ENCODE measurements around the gene PRKN.

Gene PRKN

GRCh38 chr6:162618448-162619002 lies 109.0 kb downstream of the PRKN start:
- no peak for DNase-seq (ENCODE audit: low read depth, low spot score)

- DNase-seq (ENCODE audit: low read depth, low spot score), result no peak
These were observed 112.4 kb downstream of the PRKN start for GRCh38 chr6:162615016-162615705.

DNA sequence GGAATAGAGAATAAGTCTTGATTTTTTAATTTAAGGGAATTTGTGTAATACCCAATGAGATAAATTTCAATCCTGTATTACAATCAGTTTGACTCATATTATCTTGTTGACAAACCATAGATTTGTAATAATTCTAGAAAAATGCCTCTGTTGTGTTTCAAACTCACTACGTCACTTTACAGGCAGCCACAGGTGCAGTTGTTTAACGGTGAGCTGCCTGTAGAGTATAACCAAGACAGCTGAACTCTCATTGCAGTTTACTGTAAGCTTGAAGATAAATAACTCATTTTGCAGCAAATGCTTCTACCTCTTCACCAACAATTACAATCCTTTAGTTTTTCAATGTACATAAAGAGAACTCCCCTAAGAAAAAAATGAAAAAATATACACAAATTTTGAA lies 114.3 kb downstream of the PRKN start:
- DNase-seq (ENCODE audit: low read depth, low spot score), result no peak

GRCh38 chr6:162612613-162613012 lies 115.0 kb downstream of the PRKN start:
- no peak for DNase-seq (ENCODE audit: low read depth, low spot score)

GRCh38 chr6:162610351-162610750 lies 117.2 kb downstream of the PRKN start:
- no peak for DNase-seq (ENCODE audit: low read depth, low spot score)

DNA sequence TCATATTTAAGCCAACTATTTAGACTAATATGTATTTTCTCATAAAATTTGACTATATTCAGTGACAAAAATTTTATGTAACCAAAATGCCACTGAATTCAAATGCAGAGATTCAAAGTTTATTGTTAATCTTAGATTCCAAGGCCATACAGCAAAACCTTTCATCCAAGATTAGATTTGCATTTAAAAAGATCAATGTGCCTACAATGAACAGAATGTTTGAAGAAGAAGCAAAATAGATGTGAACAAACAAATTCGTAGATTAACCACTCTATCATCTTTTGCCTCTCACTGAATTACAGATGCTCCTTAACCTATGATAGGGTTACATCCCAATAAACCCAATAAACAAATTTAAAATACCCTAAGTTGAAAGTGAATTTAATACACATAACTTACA lies 121.7 kb downstream of the PRKN start:
- no peak for DNase-seq (ENCODE audit: low read depth, low spot score)

DNA sequence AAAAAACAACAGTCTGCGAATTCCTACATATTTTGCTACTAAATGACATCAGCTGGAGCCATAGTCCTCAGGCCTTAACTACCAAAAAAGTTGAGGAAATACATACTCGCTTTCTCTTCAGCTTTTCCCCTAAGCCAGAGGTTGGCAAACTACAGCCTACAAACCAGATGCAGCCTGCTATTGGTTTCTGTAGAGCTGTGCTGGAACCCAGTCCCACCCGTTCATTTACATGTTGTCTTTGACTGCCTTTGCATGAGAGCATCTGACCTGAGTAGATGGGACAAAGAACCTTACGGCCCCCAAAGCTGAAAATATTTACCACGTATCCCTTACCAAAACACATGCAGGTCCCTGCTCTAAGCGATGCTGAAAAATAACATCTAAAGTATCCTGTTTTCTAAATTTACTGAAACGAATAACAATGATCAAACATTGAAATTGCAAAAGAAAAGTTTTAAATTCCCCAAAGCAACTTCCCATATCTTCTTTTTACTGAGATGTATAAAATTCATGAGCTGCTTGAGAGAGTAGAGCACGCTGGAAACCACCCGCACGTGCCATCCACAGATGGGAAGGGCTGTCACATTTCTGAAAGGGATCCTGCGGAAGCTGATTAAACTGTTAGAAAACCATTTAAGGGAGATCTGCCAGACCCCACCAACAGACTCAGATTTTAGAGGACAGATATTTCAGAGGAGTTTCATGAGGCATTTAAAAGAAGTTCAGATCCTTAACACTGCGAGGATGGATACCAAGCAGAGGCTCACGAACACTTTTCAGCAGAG lies 124.1 kb downstream of the PRKN start:
- DNase-seq (ENCODE audit: low read depth, low spot score), result no peak

DNA sequence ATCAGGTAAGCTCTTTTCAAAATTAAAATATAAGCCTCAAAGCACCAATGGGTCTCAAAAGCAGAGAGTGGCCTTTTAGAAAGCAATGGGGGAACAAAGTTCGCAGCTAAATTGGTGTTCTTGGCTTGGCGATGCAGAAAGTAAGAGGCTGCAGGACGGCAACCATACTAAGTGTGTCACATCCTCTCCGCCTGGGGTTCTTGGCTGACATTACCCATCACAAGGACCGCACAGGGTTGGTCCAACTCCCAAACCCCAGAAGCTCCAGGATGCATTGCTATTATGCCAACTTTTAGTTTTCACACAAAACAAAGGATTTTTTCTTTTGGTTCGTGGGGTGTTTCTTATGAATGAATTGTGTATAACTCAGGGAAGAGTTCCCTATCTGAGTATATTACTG lies 124.8 kb downstream of the PRKN start:
- DNase-seq (ENCODE audit: low read depth, low spot score), result no peak

- no peak for DNase-seq (ENCODE audit: low read depth, low spot score)
These were observed 130.9 kb downstream of the PRKN start for GRCh38 chr6:162596676-162597075.

DNA sequence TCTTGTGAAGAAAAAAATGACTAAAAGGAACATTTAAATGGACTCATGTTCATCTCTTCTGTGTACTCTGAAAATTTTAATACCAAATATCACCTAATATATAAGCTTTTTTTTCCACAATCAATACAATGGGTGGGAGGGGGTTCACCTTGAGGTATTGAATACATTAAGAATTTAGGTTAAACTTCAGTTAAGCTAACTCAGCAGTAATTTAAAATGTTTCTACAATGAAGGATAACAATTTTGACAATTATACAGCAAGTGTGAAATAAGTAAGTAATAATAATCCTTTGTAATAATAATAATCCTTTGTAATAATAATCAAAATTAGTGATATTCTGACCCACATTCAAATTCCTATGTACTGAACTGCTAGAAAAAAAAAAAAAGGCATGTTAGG lies 136.0 kb downstream of the PRKN start:
- no peak for DNase-seq (ENCODE audit: low read depth, low spot score)

DNA sequence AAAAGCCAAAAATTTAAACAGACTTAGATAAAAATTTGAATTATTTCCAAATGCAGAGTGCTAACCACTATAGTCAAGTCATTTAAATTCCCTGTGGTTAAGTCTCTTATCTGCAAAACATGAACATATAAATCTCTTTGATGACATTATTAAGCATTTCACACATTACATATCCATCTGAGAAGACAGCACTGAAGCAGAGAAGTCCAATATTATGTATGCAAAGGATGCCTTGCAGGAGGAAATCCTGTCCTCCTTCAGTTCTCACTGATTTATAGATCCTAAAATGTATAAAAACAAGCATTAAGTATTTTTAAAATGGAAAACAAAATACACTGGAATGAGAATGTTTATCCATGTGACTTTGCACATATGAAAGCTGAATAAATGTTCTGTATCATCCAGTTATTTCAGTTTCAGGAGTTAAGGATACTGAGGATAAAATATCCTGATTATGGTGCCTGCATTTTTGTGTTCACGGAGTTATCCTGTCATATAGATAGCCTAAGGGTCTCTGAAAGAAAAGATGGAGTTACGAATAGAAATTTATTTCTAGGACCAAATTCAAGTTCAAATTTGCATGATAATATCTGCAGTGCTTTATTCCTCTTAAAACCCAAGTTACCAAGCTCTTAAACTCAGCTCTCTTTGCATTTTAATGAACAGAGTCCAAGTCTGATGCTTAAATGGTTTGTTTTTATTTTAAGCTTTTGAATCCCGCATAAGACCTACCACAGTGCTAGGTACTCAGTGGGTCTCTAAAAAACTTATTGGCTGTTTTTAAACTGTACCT lies 145.4 kb downstream of the PRKN start:
- DNase-seq (ENCODE audit: low read depth, low spot score), result no peak

DNA sequence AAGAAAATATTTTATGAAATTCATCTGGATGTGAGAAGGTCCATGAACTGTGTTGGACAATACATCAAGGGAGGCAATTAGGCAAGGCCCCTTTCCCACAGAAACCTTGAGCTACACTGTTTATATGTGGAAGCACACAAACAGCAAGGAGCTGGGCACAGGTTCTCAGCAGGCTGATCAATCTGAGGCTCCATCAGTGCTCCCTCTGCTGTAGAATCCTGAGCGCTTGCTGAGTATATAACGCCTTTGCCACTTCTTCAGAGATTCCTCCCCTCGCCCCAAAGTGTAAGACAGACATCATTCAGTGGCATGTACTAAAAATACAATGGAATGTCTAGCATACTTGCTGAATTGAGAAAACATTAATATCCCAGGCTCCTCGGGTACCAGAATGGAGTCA lies 146.9 kb downstream of the PRKN start:
- DNase-seq (ENCODE audit: low read depth, low spot score), result no peak

DNA sequence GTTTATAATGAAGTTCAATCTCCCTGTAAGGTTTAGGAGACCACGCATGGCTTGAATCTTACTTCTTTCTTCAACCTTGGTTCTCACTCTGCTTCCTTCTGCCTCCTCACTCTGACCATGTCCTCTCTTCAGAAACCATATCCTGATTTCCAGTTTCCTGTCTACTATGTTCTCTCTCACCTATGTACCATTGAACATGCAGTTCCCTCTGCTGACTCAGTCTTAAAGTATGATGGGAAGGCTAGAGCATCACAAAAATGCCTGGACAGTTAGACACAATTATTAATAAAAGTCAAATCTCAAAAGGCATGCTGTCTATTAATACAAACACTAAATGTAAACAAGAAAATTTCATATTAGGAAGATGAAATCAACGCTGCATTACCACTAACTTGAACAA lies 151.6 kb downstream of the PRKN start:
- no peak for DNase-seq (ENCODE audit: low read depth, low spot score)

DNA sequence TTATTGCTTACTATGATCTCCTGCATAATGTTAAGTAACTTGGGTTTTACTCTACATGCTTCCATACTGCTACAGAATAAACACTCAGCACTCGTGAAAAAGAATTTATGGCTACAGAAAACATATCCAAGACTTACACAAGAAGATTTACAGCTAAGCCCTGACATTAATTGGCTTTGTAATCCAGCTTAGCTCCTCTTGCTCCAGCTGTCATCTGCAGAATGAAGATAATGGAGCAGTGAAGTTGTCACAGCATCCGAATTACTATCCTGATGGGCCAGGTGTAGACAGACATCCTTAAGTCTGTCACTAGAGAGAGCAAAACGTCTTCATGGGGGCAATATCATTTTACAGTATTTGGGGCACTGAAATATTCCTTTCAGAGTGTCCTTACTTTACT lies 155.3 kb downstream of the PRKN start:
- DNase-seq (ENCODE audit: low read depth, low spot score), result no peak

- no peak for DNase-seq (ENCODE audit: low read depth, low spot score)
These were observed 159.3 kb downstream of the PRKN start for GRCh38 chr6:162568266-162568665.

- DNase-seq (ENCODE audit: low read depth, low spot score), result no peak
These were observed 165.5 kb downstream of the PRKN start for GRCh38 chr6:162562041-162562440.

DNA sequence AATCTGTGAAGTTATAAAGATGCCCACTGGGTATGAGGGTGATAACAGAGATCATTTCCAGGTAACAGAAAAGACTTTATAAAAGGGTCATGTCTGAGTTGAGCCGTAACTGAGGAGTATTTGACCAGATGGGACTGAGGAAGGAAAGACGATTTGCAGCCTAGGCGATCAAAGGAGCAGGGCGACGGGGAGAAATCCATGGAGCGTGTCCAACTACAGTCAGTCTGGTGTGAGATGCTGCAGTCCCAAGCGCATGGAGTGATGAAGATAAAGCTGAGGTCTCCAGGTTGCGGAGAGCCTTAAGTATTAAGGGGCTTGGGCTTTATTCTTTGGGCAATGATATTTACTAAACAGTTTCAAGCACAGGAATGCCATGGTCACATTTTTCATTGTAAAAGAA lies 166.7 kb downstream of the PRKN start:
- no peak for DNase-seq (ENCODE audit: low read depth, low spot score)

DNA sequence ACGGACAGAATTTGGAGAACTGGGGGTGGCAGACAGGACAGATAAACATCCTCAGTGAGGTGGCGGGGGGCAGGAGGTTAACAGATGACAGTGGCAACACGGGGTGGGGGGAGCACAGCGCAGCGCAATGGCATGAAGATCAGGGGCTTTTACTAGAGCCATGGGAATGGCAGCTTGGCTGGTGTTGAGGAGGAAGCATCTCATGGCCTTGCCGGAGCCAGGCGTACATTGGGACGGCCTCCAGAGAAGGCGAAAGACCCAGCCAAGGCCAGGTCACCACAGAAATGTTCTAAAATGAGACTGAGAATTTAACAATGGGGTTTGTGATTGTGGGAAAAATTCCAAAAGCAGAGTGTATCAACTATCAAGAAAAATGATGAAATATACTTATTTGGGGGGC lies 173.0 kb downstream of the PRKN start:
- DNase-seq (ENCODE audit: low read depth, low spot score), result no peak

DNA sequence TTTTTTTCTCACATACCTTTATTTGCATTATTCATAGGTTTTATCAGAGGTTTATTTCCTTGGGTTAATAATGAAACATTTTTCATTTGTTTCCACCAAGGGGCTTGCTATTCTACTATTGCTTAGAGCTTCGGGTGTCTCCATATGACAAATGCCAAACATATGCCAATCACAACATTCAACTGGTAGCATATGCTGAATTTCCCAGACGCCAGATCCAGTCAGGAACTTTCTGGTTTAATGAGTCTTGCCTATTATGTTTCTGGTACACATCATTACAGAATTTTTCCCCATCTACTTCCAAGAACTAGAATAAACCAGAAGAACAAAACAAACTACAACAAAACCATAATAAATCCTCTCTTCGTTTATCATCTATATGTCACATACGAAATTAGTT lies 180.7 kb downstream of the PRKN start:
- DNase-seq (ENCODE audit: low read depth, low spot score), result no peak

- DNase-seq (ENCODE audit: low read depth, low spot score), result peak; percentile 69
These were observed 184.3 kb downstream of the PRKN start for GRCh38 chr6:162543221-162543620.

DNA sequence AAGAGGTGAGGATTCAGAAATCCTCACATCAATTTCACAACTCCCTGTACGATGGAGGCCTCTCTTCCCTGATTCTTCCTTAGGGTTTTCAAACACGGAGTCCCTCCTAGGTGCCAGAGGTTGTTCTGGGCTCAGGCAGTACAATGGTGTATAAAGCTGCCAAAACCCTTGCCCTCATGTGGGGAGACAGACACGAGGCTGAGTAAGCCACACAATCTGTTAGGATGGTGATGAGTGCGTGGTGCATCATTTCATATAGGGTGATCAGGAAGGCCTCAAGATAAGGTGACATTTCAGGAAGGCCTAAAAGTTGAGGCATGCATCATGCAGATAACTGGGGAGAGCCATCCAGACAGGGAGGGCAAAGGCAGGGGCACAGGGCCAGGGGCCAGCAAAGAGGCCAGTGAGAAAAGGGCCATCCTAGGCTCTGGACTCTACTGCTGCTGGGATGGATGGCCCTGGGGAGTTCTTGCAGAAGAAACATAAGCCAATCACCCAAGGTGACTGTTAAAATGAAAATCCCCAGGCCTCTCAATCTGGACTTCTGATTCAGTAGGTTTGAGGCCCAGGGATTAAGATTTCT lies 186.5 kb downstream of the PRKN start:
- DNase-seq (ENCODE audit: low read depth, low spot score), result no peak

DNA sequence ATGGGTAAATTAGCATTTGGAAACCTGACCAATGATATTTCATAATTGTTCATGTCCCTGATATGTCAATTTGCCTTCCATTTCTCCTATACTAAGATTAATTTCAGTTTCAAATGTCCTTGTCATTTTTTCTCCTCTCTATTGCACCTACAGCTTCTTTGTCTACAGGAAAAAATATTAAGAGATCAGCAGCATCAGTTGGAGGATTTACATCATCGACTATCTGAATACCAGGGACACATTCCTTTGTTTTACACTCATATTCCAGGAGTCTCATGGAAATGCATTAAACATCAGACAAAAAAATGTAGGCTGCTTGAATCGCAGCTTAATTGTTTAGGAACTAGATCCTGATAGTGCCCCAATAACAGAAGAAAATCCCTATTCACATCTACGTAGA lies 188.2 kb downstream of the PRKN start:
- DNase-seq (ENCODE audit: low read depth, low spot score), result no peak

Data from ELF-1 (cell line).